ENCODE results near the gene ATP7B. TPM values are rescaled to one million over a fixed set of nuclear protein-coding genes. Genes with fewer than 3 reads are reported as not detected.

Gene ATP7B
- polyA plus RNA-seq, 3 donors, result 0.39 to 0.44 TPM; not detected in 1

GRCh38 chr13:51920267-51920666, 91.0 kb downstream of the ATP7B start:
- no peaks in the 10 kb centered on the region for H3K9me3 Mint-ChIP-seq
- H3K27ac Mint-ChIP-seq, result no peak overlapping the region
- no peaks in the 10 kb centered on the region for H3K36me3 Mint-ChIP-seq
- H3K27me3 Mint-ChIP-seq (ENCODE audit: low read depth in 3 of 3), result peaks cover 0 to 3% (median 0%) of the 10 kb centered on the region in 3 donors
- no peak overlapping the region for H3K4me3 ChIP-seq (replicated peaks in 1 of 3; ENCODE audit: low read depth in 2 of 3, low read length in 3 of 3)
- intact Hi-C loops (cut with micrococcal nuclease), result no loop called here
- no peaks in the 10 kb centered on the region for H3K27me3 ChIP-seq (ENCODE audit: control insufficient read depth in 2 of 2, insufficient read depth in 2 of 2, low read length in 2 of 2)
- H3K9me3 ChIP-seq (replicated peaks in 1 of 2; ENCODE audit: control insufficient read depth in 1 of 2, insufficient read depth in 1 of 2, low read length in 2 of 2), result no peaks in the 10 kb centered on the region
- no peak overlapping the region for H3K4me3 Mint-ChIP-seq
- no peaks in the 10 kb centered on the region for H3K79me2 ChIP-seq (ENCODE audit: insufficient read depth, low read length)
- no peaks in the 10 kb centered on the region for H3K4me1 ChIP-seq (ENCODE audit: control insufficient read depth in 1 of 2, insufficient read depth in 2 of 2, low read length in 2 of 2)
- no peak overlapping the region for H3K27ac ChIP-seq (ENCODE audit: low read depth in 1 of 2, low read length in 2 of 2)
- H3K9ac ChIP-seq (ENCODE audit: insufficient read depth, low read length, poor library complexity, severe bottlenecking), result no peak overlapping the region
- no peak for TF ChIP-seq CTCF (IDR thresholded peaks at IDR 0.05)
- no peak overlapping the region for H3K4me2 ChIP-seq (replicated peaks; ENCODE audit: extremely low read depth, low read length, poor library complexity, severe bottlenecking)
- H3K4me1 Mint-ChIP-seq, result no peaks in the 10 kb centered on the region
- DNase-seq, result no peak
- H3K36me3 ChIP-seq (replicated peaks in 1 of 2; ENCODE audit: control insufficient read depth in 1 of 2, insufficient read depth in 2 of 2, low read length in 2 of 2), result no peaks in the 10 kb centered on the region
- no peak overlapping the region for H2AFZ ChIP-seq (ENCODE audit: insufficient read depth, low read depth, low read length, poor library complexity, severe bottlenecking)
- 85% methylated on average over 3 of the region's 3 CpGs for WGBS (ENCODE audit: insufficient coverage)
- no peaks in the 10 kb centered on the region for H4K20me1 ChIP-seq (ENCODE audit: insufficient read depth, low read length)

GRCh38 chr13:51919531-51919930, 91.7 kb downstream of the ATP7B start:
- Histone ChIP-seq H3K4me2 (replicated peaks; ENCODE audit: extremely low read depth, low read length, poor library complexity, severe bottlenecking) (no peak overlapping the region), H3K79me2 (ENCODE audit: insufficient read depth, low read length) (no peaks in the 10 kb centered on the region), H3K9ac (ENCODE audit: insufficient read depth, low read length, poor library complexity, severe bottlenecking) (no peak overlapping the region), H3K27me3 (ENCODE audit: control insufficient read depth in 2 of 2, insufficient read depth in 2 of 2, low read length in 2 of 2) (no peaks in the 10 kb centered on the region), H2AFZ (ENCODE audit: insufficient read depth, low read depth, low read length, poor library complexity, severe bottlenecking) (no peak overlapping the region), H3K4me1 (ENCODE audit: control insufficient read depth in 1 of 2, insufficient read depth in 2 of 2, low read length in 2 of 2) (no peaks in the 10 kb centered on the region), H4K20me1 (ENCODE audit: insufficient read depth, low read length) (no peaks in the 10 kb centered on the region), H3K4me3 (replicated peaks in 1 of 3; ENCODE audit: low read depth in 2 of 3, low read length in 3 of 3) (no peak overlapping the region), H3K36me3 (replicated peaks in 1 of 2; ENCODE audit: control insufficient read depth in 1 of 2, insufficient read depth in 2 of 2, low read length in 2 of 2) (no peaks in the 10 kb centered on the region), H3K9me3 (replicated peaks in 1 of 2; ENCODE audit: control insufficient read depth in 1 of 2, insufficient read depth in 1 of 2, low read length in 2 of 2) (no peaks in the 10 kb centered on the region), H3K27ac (ENCODE audit: low read depth in 1 of 2, low read length in 2 of 2) (no peak overlapping the region)
- no peak for DNase-seq
- Mint-ChIP-seq H3K27me3 (ENCODE audit: low read depth in 3 of 3) (peaks cover 0 to 3% (median 0%) of the 10 kb centered on the region in 3 donors), H3K4me1 (no peaks in the 10 kb centered on the region), H3K4me3 (no peak overlapping the region), H3K36me3 (no peaks in the 10 kb centered on the region), H3K27ac (no peak overlapping the region), H3K9me3 (no peaks in the 10 kb centered on the region)
- TF ChIP-seq CTCF (IDR thresholded peaks at IDR 0.05), result no peak
- intact Hi-C loops (cut with micrococcal nuclease), result no loop called here
- WGBS (ENCODE audit: insufficient coverage), result 87% methylated on average over 5 of the region's 9 CpGs
